SU-DHL-6 (cell line): ENCODE measurements around the gene MTERF4.

Experiments
- EZH2phosphoT487 ChIP-seq: fragments of 200-600 bp; sonication (generic), shearing (Covaris generic); conservative IDR thresholded peaks from 2 replicates; pipeline ENCODE4 v1.6.1; 2018; ENCODE audit warnings: mild to moderate bottlenecking, antibody characterized with exemption, low read length, moderate library complexity, mixed read lengths
- TF ChIP-seq, protein P1 (sequence below): fragments of 200-600 bp; sonication (generic); IDR thresholded peaks from one replicate; pipeline ENCODE4 v1.5.1; 2017; ENCODE audit warnings: antibody characterized with exemption, mild to moderate bottlenecking, low read length, moderate library complexity; ENCODE audit not compliant: insufficient read depth, poor library complexity, severe bottlenecking

DNA sequence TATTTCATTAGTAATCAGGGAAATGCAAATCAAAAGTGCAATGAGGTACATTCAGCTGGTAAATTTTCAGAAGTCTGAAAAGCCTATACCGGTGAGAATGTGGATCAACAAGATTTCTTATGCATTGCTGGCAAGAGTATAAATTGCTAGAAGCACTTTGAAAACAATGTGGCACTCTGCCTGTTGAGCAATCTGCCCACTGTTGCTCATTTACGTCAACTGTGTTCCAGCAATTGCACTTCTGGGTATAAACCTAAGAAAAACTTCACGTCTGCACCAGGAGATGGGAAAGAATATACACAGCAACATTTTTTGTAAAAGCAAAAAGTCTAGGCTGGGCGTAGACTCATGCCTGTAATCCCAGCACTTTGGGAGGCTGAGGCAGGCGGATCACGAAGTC, 40.8 kb downstream of the MTERF4 start:
- TF ChIP-seq, protein P1, sequence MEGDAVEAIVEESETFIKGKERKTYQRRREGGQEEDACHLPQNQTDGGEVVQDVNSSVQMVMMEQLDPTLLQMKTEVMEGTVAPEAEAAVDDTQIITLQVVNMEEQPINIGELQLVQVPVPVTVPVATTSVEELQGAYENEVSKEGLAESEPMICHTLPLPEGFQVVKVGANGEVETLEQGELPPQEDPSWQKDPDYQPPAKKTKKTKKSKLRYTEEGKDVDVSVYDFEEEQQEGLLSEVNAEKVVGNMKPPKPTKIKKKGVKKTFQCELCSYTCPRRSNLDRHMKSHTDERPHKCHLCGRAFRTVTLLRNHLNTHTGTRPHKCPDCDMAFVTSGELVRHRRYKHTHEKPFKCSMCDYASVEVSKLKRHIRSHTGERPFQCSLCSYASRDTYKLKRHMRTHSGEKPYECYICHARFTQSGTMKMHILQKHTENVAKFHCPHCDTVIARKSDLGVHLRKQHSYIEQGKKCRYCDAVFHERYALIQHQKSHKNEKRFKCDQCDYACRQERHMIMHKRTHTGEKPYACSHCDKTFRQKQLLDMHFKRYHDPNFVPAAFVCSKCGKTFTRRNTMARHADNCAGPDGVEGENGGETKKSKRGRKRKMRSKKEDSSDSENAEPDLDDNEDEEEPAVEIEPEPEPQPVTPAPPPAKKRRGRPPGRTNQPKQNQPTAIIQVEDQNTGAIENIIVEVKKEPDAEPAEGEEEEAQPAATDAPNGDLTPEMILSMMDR, result no peak
- TF ChIP-seq EZH2phosphoT487, result no peak
